Liver (tissue), 9 donors: ENCODE measurements around the gene METTL23. TPM values are rescaled to one million over a fixed set of nuclear protein-coding genes. Genes with fewer than 3 reads are reported as not detected.

Experiments used
- DNase-seq: peaks from one replicate; pipeline ENCODE4 v3.0.0-alpha.2; 2017; ENCODE audit warnings: low spot score
- H3K27ac ChIP-seq, 2 donors: one replicate each; pipeline ENCODE4 v1.7.0; 2013; ENCODE audit warnings: inconsistent platforms in 2 of 2, low read length in 2 of 2, control low read depth in 1 of 2, low read depth in 1 of 2, mild to moderate bottlenecking in 1 of 2
- H3K27me3 ChIP-seq, 4 donors: one replicate each; pipeline versions ENCODE4 v1.6.1 to v1.7.0; 2013; ENCODE audit warnings: low read length in 3 of 4, inconsistent platforms in 1 of 4, mild to moderate bottlenecking in 1 of 4, moderate library complexity in 1 of 4; ENCODE audit not compliant: control insufficient read depth in 4 of 4, insufficient read depth in 4 of 4
- H3K36me3 ChIP-seq, 4 donors: one replicate each; pipeline versions ENCODE4 v1.6.1 to v1.7.0; 2013; ENCODE audit warnings: low read length in 3 of 4, mild to moderate bottlenecking in 3 of 4, low read depth in 1 of 4, moderate library complexity in 1 of 4; ENCODE audit not compliant: control insufficient read depth in 4 of 4, insufficient read depth in 3 of 4
- H3K4me1 ChIP-seq, 4 donors: one replicate each; pipeline versions ENCODE4 v1.6.1 to v1.7.0; 2013; ENCODE audit warnings: low read length in 3 of 4, mild to moderate bottlenecking in 3 of 4, moderate library complexity in 1 of 4; ENCODE audit not compliant: control insufficient read depth in 4 of 4, insufficient read depth in 4 of 4
- H3K4me3 ChIP-seq, 3 donors: one replicate each; pipeline versions ENCODE4 v1.6.1 to v1.7.0; 2013; ENCODE audit warnings: low read length in 3 of 3, control low read depth in 1 of 3, low read depth in 1 of 3, mild to moderate bottlenecking in 1 of 3
- H3K9ac ChIP-seq, 2 donors: one replicate each; pipeline ENCODE4 v1.7.0; 2013; ENCODE audit warnings: low read length in 2 of 2, mild to moderate bottlenecking in 2 of 2, moderate library complexity in 2 of 2, control low read depth in 1 of 2, low read depth in 1 of 2
- H3K9me3 ChIP-seq, 4 donors: one replicate each; pipeline versions ENCODE4 v1.6.1 to v1.7.0; 2013; ENCODE audit warnings: low read length in 3 of 4; ENCODE audit not compliant: control insufficient read depth in 4 of 4
- EGR1 ChIP-seq, 2 donors: IDR thresholded peaks; 2 replicates each; pipeline ENCODE4 v1.6.1; 2016 to 2018; ENCODE audit warnings: antibody characterized with exemption in 2 of 2, low read depth in 2 of 2
- FOXA1 ChIP-seq: IDR thresholded peaks from 2 replicates; pipeline ENCODE4 v1.6.1; 2016; ENCODE audit warnings: antibody characterized with exemption
- FOXA2 ChIP-seq: IDR thresholded peaks from 2 replicates; pipeline ENCODE4 v1.6.1; 2016; ENCODE audit warnings: antibody characterized with exemption
- GABPA ChIP-seq, 2 donors: IDR thresholded peaks in 1 of 2; conservative IDR thresholded peaks in 1 of 2; 2 replicates each; pipeline ENCODE4 v1.6.1; 2016; ENCODE audit warnings: antibody characterized with exemption in 2 of 2, mild to moderate bottlenecking in 1 of 2, moderate library complexity in 1 of 2
- HNF4A ChIP-seq, 2 donors: conservative IDR thresholded peaks; 2 replicates each; pipeline ENCODE4 v1.6.1; 2016; ENCODE audit warnings: antibody characterized with exemption in 2 of 2, mild to moderate bottlenecking in 2 of 2
- HNF4G ChIP-seq: IDR thresholded peaks from 2 replicates; pipeline ENCODE4 v1.6.1; 2016; ENCODE audit warnings: antibody characterized with exemption
- JUND ChIP-seq, 2 donors: IDR thresholded peaks; 2 replicates each; pipeline ENCODE4 v1.6.1; 2016; ENCODE audit warnings: antibody characterized with exemption in 2 of 2
- NR2F2 ChIP-seq: IDR thresholded peaks from 2 replicates; pipeline ENCODE4 v1.6.1; 2016; ENCODE audit warnings: antibody characterized with exemption
- RAD21 ChIP-seq, 2 donors: IDR thresholded peaks; 2 replicates each; pipeline ENCODE4 v1.6.1; 2016; ENCODE audit warnings: antibody characterized with exemption in 2 of 2, mild to moderate bottlenecking in 2 of 2
- RXRA ChIP-seq, 2 donors: IDR thresholded peaks; 2 replicates each; pipeline ENCODE4 v1.6.1; 2017 to 2018; ENCODE audit warnings: antibody characterized with exemption in 2 of 2, mild to moderate bottlenecking in 1 of 2
- SP1 ChIP-seq: IDR thresholded peaks from 2 replicates; pipeline ENCODE4 v1.6.1; 2018; ENCODE audit warnings: antibody characterized with exemption, mild to moderate bottlenecking
- TAF1 ChIP-seq: conservative IDR thresholded peaks from 2 replicates; pipeline ENCODE4 v1.6.1; 2016; ENCODE audit warnings: antibody characterized with exemption, mild to moderate bottlenecking
- YY1 ChIP-seq: IDR thresholded peaks from 2 replicates; pipeline ENCODE4 v1.6.1; 2016; ENCODE audit warnings: antibody characterized with exemption, mild to moderate bottlenecking
- WGBS: extraction: QIAGEN DNeasy Blood & Tissue Kit; methylation state at CpG from one replicate; pipeline ENCODE4 v1.1.7; 2013; 5-methylcytosine and 5-hydroxymethylcytosine counted together
- polyA plus RNA-seq, 2 donors: library from polyadenylated mRNA; stranded (reverse) in 1 of 2; unstranded in 1 of 2; fragments of 200-250 nt in 1 of 2; fragments of >200 nt in 1 of 2; fragmentation: Nextera tagmentation in 1 of 2; extraction: Ambion mirVana in 1 of 2; gene quantifications; one replicate each; pipeline versions ENCODE4 v1.2.1 to v1.2.3, GENCODE V29; 2013 to 2015
- total RNA-seq, 2 donors: library from RNA; depleted of rRNA; stranded (reverse); fragments of >200 nt; gene quantifications; one replicate each; pipeline ENCODE4 v1.2.3, GENCODE V29; 2014
- TF ChIP-seq, protein P1 (sequence below): IDR thresholded peaks from 2 replicates; pipeline ENCODE4 v1.6.1; 2016; ENCODE audit warnings: antibody characterized with exemption
- TF ChIP-seq, protein P2 (sequence below): IDR thresholded peaks from 2 replicates; pipeline ENCODE4 v1.6.1; 2016; ENCODE audit warnings: antibody characterized with exemption
- TF ChIP-seq, protein P3 (sequence below): fragments of 150-350 bp; IDR thresholded peaks from 2 replicates; pipeline ENCODE4 v1.5.1; 2017; ENCODE audit warnings: improper control_type of control experiment, low read depth, low read length; ENCODE audit not compliant: missing input control
- TF ChIP-seq, protein P4 (sequence below): IDR thresholded peaks from 2 replicates; pipeline ENCODE4 v1.6.1; 2016; ENCODE audit warnings: antibody characterized with exemption, mild to moderate bottlenecking
- TF ChIP-seq, protein P5 (sequence below): IDR thresholded peaks from 2 replicates; pipeline ENCODE4 v1.6.1; 2016; ENCODE audit warnings: antibody characterized with exemption
- donor health status: healthy.
- donor health status: healthy.
- donor health status: healthy.
- donor health status: healthy.
- donor health status: healthy.

METTL23 gene
- total and polyA plus RNA-seq, 4 donors, result 15.6 to 37.2 (median 22.1) TPM

DNA sequence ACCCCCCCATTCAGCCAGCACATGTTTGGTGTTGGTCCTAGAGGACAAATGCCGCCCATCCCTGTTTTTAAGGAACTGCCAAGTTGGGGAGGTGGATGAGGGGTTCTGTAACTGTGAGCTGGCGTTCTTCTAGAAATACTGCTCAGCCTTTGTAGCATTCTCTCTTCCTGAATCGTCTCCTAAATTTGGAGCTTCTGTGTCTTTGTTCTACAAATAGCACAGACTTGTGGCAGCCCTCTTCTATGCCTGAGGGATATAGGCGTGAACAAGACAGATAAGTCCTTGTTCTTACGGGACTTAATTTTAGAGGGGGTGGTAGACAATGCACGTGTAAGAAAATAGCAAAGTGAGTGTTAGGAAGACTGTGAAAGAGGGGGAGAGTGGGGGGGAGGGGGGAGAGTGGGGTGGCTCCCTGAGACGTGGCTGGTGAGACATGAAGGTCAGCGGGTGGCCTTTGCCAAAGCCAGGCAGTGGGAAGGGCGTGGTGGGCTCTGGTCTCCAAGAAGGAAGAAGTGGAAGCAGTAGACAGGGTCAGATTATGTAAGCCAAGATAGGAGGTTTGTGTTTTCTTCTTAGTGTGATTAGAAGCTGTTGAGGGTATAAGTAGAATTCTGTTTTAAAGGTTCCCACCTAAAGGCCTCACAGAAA, 21.2 kb downstream of the METTL23 start (continued):
- TF ChIP-seq, protein P1, sequence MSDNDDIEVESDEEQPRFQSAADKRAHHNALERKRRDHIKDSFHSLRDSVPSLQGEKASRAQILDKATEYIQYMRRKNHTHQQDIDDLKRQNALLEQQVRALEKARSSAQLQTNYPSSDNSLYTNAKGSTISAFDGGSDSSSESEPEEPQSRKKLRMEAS, result no peak
- TF ChIP-seq HNF4A (conservative IDR thresholded peaks at IDR 0.05), result no peak
- TF ChIP-seq, protein P2, sequence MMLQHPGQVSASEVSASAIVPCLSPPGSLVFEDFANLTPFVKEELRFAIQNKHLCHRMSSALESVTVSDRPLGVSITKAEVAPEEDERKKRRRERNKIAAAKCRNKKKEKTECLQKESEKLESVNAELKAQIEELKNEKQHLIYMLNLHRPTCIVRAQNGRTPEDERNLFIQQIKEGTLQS, result no peak
- TF ChIP-seq, protein P3, sequence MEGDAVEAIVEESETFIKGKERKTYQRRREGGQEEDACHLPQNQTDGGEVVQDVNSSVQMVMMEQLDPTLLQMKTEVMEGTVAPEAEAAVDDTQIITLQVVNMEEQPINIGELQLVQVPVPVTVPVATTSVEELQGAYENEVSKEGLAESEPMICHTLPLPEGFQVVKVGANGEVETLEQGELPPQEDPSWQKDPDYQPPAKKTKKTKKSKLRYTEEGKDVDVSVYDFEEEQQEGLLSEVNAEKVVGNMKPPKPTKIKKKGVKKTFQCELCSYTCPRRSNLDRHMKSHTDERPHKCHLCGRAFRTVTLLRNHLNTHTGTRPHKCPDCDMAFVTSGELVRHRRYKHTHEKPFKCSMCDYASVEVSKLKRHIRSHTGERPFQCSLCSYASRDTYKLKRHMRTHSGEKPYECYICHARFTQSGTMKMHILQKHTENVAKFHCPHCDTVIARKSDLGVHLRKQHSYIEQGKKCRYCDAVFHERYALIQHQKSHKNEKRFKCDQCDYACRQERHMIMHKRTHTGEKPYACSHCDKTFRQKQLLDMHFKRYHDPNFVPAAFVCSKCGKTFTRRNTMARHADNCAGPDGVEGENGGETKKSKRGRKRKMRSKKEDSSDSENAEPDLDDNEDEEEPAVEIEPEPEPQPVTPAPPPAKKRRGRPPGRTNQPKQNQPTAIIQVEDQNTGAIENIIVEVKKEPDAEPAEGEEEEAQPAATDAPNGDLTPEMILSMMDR, result no peak

DNA sequence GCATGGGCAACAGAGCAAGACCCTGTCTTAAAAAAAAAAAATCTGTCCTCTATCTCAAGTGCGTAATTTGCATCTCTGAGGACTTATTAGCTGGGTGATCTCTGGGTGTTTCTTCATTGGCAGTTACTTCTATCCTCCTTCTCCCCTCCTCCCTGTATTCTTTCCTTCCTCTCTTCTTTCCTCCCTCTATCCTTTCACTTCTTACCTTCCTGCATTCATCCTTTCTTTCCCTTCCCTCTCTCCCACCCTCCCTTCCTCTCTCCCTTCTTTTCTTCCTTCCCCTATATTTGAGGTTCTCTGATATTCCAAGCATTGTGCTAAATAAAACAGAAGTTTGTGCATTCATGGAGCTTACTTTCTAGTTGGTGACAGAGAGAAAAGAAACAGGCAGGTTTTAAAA, 22.0 kb downstream of the METTL23 start:
- WGBS, result 98% methylated on average over 1 of the region's 1 CpG
- H3K36me3 ChIP-seq, result peaks cover 0 to 27% (median 21%) of the 10 kb centered on the region in 4 donors
- no peak for DNase-seq
- H3K4me1 ChIP-seq, result no peaks in the 10 kb centered on the region
- no peak overlapping the region for H3K27ac ChIP-seq
- no peaks in the 10 kb centered on the region for H3K27me3 ChIP-seq
- H3K4me3 ChIP-seq, result no peak overlapping the region
- H3K9me3 ChIP-seq, result no peaks in the 10 kb centered on the region
- H3K9ac ChIP-seq, result no peak overlapping the region
- no peak for TF ChIP-seq JUND (IDR thresholded peaks at IDR 0.05)
- TF ChIP-seq, protein P2, result no peak
- no peak for TF ChIP-seq HNF4G
- TF ChIP-seq RAD21 (IDR thresholded peaks at IDR 0.05), result no peak
- no peak for TF ChIP-seq TAF1
- no peak for TF ChIP-seq FOXA2
- no peak for TF ChIP-seq YY1
- TF ChIP-seq GABPA (IDR thresholded peaks at IDR 0.05 in 1 of 2, conservative IDR thresholded peaks at IDR 0.05 in 1 of 2), result no peak
- no peak for TF ChIP-seq RXRA (IDR thresholded peaks at IDR 0.05)
- TF ChIP-seq, protein P4, sequence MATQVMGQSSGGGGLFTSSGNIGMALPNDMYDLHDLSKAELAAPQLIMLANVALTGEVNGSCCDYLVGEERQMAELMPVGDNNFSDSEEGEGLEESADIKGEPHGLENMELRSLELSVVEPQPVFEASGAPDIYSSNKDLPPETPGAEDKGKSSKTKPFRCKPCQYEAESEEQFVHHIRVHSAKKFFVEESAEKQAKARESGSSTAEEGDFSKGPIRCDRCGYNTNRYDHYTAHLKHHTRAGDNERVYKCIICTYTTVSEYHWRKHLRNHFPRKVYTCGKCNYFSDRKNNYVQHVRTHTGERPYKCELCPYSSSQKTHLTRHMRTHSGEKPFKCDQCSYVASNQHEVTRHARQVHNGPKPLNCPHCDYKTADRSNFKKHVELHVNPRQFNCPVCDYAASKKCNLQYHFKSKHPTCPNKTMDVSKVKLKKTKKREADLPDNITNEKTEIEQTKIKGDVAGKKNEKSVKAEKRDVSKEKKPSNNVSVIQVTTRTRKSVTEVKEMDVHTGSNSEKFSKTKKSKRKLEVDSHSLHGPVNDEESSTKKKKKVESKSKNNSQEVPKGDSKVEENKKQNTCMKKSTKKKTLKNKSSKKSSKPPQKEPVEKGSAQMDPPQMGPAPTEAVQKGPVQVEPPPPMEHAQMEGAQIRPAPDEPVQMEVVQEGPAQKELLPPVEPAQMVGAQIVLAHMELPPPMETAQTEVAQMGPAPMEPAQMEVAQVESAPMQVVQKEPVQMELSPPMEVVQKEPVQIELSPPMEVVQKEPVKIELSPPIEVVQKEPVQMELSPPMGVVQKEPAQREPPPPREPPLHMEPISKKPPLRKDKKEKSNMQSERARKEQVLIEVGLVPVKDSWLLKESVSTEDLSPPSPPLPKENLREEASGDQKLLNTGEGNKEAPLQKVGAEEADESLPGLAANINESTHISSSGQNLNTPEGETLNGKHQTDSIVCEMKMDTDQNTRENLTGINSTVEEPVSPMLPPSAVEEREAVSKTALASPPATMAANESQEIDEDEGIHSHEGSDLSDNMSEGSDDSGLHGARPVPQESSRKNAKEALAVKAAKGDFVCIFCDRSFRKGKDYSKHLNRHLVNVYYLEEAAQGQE, result no peak
- no peak for TF ChIP-seq EGR1 (IDR thresholded peaks at IDR 0.05; ENCODE audit: low read depth in 2 of 2)
- TF ChIP-seq, protein P1, result no peak
- no peak for TF ChIP-seq NR2F2
- TF ChIP-seq, protein P5, sequence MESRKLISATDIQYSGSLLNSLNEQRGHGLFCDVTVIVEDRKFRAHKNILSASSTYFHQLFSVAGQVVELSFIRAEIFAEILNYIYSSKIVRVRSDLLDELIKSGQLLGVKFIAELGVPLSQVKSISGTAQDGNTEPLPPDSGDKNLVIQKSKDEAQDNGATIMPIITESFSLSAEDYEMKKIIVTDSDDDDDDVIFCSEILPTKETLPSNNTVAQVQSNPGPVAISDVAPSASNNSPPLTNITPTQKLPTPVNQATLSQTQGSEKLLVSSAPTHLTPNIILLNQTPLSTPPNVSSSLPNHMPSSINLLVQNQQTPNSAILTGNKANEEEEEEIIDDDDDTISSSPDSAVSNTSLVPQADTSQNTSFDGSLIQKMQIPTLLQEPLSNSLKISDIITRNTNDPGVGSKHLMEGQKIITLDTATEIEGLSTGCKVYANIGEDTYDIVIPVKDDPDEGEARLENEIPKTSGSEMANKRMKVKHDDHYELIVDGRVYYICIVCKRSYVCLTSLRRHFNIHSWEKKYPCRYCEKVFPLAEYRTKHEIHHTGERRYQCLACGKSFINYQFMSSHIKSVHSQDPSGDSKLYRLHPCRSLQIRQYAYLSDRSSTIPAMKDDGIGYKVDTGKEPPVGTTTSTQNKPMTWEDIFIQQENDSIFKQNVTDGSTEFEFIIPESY, result no peak
- TF ChIP-seq SP1, result no peak
- TF ChIP-seq, protein P3, result no peak
- TF ChIP-seq HNF4A (conservative IDR thresholded peaks at IDR 0.05), result no peak
- TF ChIP-seq FOXA1, result no peak
